Parathyroid adenoma (tissue), 2 donors: ENCODE data around the gene OR10P1.

Experiments
- H2AFZ ChIP-seq: fragments of 300-600 bp; sonication (generic); one replicate; pipeline ENCODE4 v1.7.0; 2017; ENCODE audit warnings: antibody characterized with exemption, mild to moderate bottlenecking
- H3K27ac ChIP-seq: fragments of 300-600 bp; sonication (generic); one replicate; pipeline ENCODE4 v1.7.0; 2017
- H3K27me3 ChIP-seq: fragments of 300-600 bp; sonication (generic); one replicate; pipeline ENCODE4 v1.7.0; 2017; ENCODE audit warnings: low read length; ENCODE audit not compliant: control insufficient read depth, insufficient read depth
- H3K36me3 ChIP-seq: fragments of 300-600 bp; sonication (generic); one replicate; pipeline ENCODE4 v1.7.0; 2017; ENCODE audit warnings: low read length; ENCODE audit not compliant: control insufficient read depth, insufficient read depth
- H3K4me1 ChIP-seq: fragments of 300-600 bp; sonication (generic); one replicate; pipeline ENCODE4 v1.7.0; 2017; ENCODE audit warnings: control low read depth
- H3K4me2 ChIP-seq: fragments of 300-600 bp; sonication (generic); one replicate; pipeline ENCODE4 v1.7.0; 2017; ENCODE audit warnings: low read length
- H3K4me3 ChIP-seq: fragments of 300-600 bp; sonication (generic); one replicate; pipeline ENCODE4 v1.7.0; 2017; ENCODE audit warnings: low read depth, low read length
- H3K79me2 ChIP-seq: fragments of 300-600 bp; sonication (generic); one replicate; pipeline ENCODE4 v1.7.0; 2017; ENCODE audit warnings: control low read depth
- H3K9ac ChIP-seq: fragments of 300-600 bp; sonication (generic); one replicate; pipeline ENCODE4 v1.7.0; 2017; ENCODE audit warnings: mild to moderate bottlenecking
- H3K9me3 ChIP-seq: fragments of 300-600 bp; sonication (generic); one replicate; pipeline ENCODE4 v1.7.0; 2017; ENCODE audit warnings: low read length; ENCODE audit not compliant: control insufficient read depth
- CTCF ChIP-seq: fragments of 300-600 bp; sonication (generic); IDR thresholded peaks from one replicate; pipeline ENCODE4 v1.7.0; 2017; ENCODE audit warnings: antibody characterized with exemption, mild to moderate bottlenecking
- donor health status: primary hyperparathyroidism.

Gene OR10P1

GRCh38 chr12:55629058-55629841 is 7.4 kb upstream of the OR10P1 start:
- no peak overlapping the region for H3K4me3 ChIP-seq
- no peaks in the 10 kb centered on the region for H3K27me3 ChIP-seq
- no peaks in the 10 kb centered on the region for H3K36me3 ChIP-seq
- no peaks in the 10 kb centered on the region for H3K79me2 ChIP-seq
- H3K4me1 ChIP-seq, result no peaks in the 10 kb centered on the region
- no peaks in the 10 kb centered on the region for H3K9me3 ChIP-seq
- H3K9ac ChIP-seq, result no peak overlapping the region
- no peak overlapping the region for H3K27ac ChIP-seq
- no peak for TF ChIP-seq CTCF
- no peak overlapping the region for H2AFZ ChIP-seq
- H3K4me2 ChIP-seq, result no peak overlapping the region

- no peak overlapping the region for H2AFZ ChIP-seq
- H3K4me1 ChIP-seq, result no peaks in the 10 kb centered on the region
- TF ChIP-seq CTCF, result no peak
- H3K9ac ChIP-seq, result no peak overlapping the region
- no peaks in the 10 kb centered on the region for H3K36me3 ChIP-seq
- H3K27ac ChIP-seq, result no peak overlapping the region
- H3K4me2 ChIP-seq, result no peak overlapping the region
- H3K79me2 ChIP-seq, result no peaks in the 10 kb centered on the region
- no peaks in the 10 kb centered on the region for H3K27me3 ChIP-seq
- no peak overlapping the region for H3K4me3 ChIP-seq
- H3K9me3 ChIP-seq, result no peaks in the 10 kb centered on the region
Observed at GRCh38 chr12:55631056-55631455, 5.6 kb upstream of the OR10P1 start.

- no peaks in the 10 kb centered on the region for H3K4me1 ChIP-seq
- no peak for TF ChIP-seq CTCF
Observed at GRCh38 chr12:55631733-55632132, 5.0 kb upstream of the OR10P1 start.

GRCh38 chr12:55633151-55633550 is 3.5 kb upstream of the OR10P1 start:
- no peak overlapping the region for H3K4me2 ChIP-seq
- TF ChIP-seq CTCF, result no peak

More at GRCh38 chr12:55631733-55632132, 5.0 kb upstream of the OR10P1 start:
- Histone ChIP-seq H3K9me3 (no peaks in the 10 kb centered on the region), H3K27me3 (no peaks in the 10 kb centered on the region), H3K4me3 (no peak overlapping the region), H3K27ac (no peak overlapping the region), H2AFZ (no peak overlapping the region), H3K4me2 (no peak overlapping the region), H3K9ac (no peak overlapping the region), H3K36me3 (no peaks in the 10 kb centered on the region), H3K79me2 (no peaks in the 10 kb centered on the region)

More at GRCh38 chr12:55633151-55633550, 3.5 kb upstream of the OR10P1 start:
- Histone ChIP-seq H3K4me1 (no peaks in the 10 kb centered on the region), H2AFZ (no peak overlapping the region), H3K79me2 (no peaks in the 10 kb centered on the region), H3K36me3 (no peaks in the 10 kb centered on the region), H3K9me3 (no peaks in the 10 kb centered on the region), H3K27me3 (no peaks in the 10 kb centered on the region), H3K9ac (no peak overlapping the region), H3K4me3 (no peak overlapping the region), H3K27ac (no peak overlapping the region)
